Inferior parietal cortex (tissue), 1 donor: ENCODE results near the gene NDUFS1.
"Not testable (repeated sequence)": the region's sequence is repeated elsewhere in the genome, so short reads cannot be mapped to it uniquely, and the experiment has no call there.

Experiments
- DNase-seq: peaks from one replicate; pipeline ENCODE4 v3.0.0-alpha.2; 2016; ENCODE audit errors: extremely low spot score

NDUFS1 gene

DNA sequence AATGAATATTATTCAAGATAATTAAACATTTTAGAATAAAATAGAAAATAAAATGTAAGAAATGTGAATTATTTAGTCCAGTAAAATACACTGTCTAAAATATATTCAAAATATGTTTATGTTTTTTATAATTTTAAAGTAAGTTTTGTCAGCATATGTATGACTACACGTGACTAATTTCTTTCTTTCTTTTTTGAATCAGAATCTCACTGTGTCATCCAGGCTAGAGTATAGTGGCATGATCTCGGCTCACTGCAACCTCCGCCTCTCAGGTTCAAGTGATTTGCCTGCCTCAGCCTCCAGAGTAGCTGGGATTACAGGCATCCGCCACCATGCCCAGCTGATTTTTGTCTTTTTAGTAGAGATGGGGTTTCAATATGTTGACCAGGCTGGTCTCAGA is 54.2 kb downstream of the NDUFS1 start:
- DNase-seq = no peak

DNA sequence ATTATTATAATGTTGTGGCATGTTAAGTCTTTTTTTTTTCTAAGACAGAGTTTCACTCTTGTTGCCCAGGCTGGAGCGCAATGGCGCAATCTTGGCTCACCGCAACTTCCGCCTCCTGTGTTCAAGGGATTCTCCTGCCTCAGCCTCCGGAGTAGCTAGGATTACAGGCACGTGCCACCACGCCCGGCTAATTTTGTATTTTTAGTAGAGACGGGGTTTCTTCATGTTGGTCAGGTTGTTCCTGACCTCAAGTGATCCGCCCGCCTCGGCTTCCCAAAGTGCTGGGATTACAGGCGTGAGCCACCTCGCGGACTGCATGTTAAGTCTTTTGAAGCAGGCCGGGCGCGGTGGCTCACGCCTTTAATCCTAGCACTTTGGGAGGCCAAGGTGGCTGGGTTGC is 60.4 kb downstream of the NDUFS1 start:
- not testable (repeated sequence) for DNase-seq

DNA sequence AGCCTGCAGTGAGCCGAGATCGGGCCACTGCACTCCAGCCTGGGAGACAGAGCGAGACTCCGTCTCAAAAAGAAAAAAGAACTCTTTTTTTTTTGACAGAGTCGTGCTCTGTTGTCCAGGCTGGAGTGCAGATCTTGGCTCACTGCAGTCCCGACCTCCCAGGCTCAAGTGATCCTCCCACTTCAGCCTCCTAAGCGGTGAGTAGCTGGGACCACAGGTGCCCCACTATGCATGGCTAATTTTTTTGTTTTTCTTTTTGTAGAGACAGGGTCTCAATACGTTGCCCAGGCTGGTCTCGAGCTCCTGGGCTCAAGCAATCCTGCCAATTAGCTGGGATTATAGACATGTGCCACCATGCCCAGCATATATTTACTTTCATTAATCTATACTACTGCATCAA is 60.8 kb downstream of the NDUFS1 start:
- DNase-seq = no peak

DNA sequence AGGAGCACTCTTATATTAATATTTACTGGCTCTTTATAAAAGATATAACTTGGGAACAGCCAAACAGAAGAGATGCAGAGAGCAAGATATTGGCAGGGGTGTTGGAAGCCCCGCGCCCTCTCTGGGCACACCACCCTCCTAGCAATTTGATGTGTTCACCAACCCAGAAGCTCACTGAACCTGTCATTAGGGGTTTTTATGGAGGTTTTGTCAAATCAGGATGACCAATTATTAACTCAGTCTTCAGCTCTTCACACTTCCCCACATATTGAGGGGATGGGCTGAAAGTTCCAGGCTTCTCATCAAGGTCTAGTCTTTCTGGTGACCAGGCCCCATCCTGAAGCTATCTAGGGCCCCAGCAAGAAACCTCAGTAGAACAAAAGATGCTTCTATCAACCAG is 62.4 kb downstream of the NDUFS1 start:
- no peak for DNase-seq

DNA sequence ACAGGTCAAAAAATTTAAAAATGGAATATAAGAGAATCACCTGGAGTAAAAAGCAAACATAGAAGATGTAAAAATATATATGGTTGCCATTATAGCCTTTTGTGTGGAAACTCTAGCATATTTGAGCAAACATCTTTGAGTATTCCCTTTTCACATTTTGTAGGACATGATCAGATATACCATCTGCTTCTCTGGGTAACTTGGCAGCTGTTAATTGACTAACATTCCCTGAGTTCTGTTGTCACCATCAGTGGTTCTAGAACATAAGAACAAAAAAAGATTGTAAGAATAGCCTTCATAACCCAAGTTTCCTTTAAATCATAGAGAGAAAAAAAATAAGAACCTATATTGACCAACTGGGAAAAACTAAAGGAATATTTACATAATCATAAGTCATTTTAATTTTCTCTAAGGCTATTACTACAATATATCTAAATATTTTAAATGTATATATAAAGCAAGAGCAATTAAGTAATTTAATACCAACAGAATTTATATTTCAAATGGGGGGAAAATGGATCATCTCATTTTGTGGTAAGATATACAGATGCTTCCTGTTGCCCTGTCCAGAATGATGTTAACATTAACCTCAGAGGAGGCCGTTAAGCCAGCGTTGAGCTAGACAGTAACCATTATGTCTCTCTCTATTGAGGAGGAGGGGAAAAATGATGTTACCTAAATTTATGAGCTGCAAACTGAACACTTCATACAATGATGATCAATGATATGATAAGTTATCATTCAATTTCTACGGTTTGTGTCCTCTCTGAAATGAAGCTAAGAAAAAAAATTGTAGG is 63.5 kb downstream of the NDUFS1 start:
- peak; percentile 27 for DNase-seq

DNA sequence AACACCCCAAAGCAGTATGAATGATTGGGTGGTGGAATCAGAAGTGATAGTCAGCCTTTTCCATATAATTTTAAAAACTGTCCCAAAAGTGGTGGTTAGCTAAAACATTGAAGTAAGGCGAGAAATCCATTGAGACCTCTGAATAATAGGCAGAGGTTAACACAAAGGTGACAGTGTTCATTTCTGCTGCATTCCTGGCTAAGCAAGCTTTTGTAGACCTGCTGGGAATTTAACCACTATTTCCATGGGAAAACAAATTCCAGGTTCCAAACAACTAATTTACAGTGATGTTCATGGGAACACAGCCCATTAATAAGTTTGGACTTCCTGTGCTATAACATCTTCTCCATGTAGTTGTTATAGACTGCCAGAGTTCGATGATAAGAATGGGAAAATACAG is 66.9 kb downstream of the NDUFS1 start:
- DNase-seq = no peak

DNA sequence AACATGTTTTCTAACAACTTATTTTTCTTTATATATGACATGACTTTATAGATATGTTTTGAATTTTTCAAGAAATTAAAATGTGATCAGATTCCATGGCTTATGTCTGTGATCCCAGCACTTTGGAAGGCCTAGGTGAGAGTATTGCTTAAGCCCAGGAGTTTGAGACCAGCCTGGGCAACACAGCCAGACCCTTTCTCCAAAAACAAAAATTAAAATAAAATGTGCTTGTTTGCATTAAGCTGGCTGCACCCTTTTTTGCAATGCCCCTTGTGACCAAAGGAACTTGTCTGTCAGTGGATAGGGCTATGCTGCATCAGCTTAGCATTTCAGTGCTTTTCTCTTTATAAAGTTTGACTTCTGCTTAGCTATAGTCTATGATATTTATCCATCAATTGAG is 71.0 kb downstream of the NDUFS1 start:
- DNase-seq = no peak

DNA sequence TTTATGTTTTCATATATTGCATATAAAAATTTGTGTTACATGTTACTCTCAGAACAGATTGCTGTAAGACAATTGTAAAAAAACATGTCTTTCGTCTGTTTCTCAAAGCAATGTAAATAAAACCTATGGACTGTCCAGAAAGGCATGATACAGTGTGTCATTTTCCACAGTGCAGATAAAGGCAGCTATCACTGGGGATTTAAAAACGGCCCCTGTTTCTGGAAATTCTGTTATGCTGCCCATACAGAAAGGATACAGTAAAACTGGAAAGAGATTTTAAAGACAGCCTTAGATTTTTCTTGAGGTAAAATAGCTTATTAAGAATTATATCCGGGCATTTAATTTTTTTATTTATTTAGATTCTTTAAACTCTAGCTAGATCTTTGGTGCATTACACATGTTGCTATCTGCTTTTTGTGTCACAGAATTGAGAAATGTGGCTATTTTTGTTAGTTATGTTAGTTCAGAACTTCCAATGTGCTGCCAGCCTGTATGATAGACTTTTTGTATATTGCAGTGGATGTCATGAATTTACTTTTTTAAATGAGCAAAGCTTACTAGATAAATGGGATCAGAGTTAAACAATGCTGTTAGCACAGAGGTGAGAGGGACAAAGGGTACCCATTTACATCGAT is 72.4 kb downstream of the NDUFS1 start:
- peak; percentile 35 for DNase-seq

DNA sequence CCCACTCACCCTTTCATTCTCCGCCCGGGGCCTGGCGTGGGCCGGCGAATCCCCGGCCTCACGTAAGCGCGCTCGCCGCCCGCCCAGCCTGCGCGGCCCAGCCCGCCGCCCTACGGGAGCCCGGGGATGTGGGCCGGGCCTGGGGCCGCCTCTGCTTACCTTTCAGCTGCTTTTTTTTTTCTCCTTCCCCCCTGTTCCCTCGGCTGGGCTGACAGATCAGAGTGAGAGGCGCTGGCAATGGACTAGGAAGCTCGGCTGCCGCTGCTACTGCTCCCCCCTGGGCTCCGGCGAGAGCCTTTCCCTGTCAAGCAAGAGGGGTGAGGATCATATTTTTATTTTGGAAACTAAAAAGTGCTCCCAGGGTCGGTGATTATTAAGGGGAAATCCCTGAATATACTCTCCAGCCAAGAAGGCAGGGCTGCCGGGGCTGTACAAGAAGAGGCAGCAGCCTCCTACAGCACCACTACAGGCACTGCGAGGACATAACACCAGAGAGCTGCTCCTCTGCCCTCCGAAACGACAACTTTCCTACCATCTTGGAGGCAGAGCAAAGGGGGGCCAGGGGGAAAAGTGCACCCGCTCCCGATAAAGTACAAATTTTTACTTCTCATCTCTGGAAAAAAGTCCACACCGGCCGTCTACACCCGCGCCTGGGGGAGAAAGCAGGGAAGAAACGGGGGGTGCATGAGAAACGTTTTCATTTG is 73.3 kb downstream of the NDUFS1 start, which contains the start of gene INO80D:
INO80D (minus strand) TSS at position 433 of the 704 bp plus-strand sequence. CDS start 23,158 bp downstream, outside the sequence.
- peak; percentile 76 for DNase-seq

DNA sequence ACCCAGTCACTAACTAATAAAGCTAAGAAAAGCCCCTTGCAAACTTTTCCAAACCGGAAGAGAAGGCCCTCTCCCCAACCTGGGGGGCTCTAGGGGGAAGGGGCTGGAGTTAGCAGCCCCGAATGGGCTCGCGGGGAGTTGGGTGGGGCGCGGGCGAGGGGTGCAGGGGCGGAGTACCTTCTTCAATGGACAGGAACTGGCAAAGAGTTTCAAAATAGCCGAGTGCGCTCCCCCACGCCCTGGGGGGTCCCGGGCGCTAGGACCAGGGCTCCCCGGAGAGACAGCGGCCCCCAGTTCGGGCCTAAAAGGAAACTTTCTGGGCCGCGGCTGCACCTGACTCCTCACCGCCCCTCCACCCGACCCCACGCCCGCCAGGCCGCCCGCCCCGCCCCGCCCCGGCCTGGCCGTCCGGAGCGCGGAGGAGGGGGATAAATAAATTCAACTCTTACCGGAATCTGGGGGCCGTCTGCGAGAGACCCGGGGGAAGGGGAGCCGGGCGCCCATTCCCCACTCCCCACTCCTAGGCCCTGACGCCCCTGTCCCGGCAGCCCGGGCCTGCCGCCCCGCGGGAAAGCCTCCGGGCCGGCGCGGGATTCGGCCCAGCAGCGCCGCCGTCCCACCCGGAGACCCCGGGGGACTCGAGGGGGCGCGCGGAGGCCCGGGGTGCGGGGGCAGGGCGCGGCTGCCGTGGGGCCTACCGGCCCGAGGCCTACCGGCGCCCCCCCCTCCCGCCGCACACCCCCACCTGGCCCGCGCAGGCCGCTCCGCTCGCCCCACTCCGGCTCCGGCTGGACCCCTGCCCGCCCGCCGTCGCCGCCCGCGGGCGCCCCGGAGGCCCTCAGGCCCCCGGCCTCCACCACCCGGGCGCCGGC is 74.1 kb downstream of the NDUFS1 start:
- DNase-seq = no peak

DNA sequence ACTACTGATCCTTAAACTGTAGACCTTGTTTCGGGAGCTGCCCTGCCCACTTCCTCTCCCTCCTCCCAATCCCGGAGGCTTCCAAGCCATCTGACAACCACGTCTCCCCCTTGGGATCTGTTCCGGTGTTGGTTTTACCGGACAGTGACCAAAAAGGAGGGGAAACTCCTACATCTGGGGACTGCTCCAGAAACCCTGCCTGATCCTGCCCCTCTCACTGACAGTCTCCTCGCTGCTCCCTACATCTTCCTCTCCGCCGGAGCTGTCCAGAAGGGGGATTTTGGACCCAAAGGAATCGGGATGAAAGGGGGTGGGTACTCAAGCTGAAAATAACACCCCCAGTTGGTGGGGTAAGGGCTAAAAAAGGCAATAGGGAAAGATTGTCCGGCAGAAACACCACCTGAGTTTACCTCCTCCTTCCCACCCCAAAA is 74.8 kb downstream of the NDUFS1 start:
- peak; percentile 68 for DNase-seq

DNA sequence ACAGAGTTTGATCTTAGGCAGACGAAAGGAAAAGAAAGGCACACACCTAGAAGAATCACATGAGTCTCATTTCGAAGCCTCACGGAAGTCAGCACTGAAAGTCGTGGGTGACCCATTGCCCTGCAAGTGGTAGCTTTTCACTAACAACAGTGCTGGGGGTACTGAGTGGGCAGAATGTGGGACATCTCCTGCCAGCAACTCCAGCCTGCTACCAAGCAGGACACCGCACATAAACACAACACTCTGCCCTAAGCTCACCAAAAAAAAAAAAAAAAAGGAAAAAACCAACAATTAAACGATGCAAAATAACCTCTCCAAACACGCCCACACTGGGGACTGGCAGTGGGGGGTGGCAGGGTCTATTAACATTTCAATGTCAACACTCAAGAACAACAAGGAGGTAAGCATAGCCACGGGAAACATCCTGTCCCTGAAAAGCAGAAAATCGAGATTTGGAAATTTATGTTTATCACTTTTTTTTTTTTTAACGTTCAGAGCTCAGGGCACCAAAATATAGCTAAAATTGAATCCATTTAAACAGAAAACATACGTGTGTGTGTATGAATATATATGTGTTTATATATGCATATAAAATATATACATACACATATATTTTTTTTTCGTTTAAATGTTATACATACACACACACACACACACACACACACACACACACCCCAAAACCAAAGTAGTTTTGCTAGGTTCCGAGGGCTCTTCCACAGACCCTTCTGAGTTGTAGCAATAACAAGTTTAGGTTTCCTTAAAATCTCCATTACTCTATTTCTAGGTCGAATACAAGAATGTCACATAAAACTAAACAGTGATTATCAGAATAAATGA is 75.4 kb downstream of the NDUFS1 start:
- DNase-seq = peak; percentile 17

DNA sequence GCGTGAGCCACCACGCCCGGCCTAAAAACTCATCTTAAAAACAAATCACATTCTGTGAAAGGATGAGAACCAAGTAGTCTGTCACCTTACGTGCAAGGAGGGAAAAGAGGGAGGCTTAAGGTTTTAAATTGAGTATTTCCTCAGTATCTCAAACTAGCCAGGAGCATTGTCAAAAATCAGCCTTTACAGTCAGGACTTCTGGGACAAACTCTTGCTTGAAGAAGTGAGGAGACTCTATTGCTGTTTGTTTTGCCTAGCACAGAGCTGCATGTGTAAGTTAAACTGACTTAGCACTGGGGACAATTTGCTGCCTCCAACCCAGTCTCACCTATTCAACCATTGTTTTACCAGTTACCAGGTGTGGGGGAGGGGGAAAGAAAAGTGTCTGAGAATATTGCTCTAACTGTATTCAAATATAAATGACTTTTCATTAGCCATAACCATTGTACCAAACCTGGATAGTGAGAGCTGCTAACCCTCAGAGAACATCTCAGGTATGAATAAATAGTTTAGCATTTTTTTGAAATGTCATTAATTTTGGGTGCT is 76.9 kb downstream of the NDUFS1 start:
- no peak for DNase-seq

DNA sequence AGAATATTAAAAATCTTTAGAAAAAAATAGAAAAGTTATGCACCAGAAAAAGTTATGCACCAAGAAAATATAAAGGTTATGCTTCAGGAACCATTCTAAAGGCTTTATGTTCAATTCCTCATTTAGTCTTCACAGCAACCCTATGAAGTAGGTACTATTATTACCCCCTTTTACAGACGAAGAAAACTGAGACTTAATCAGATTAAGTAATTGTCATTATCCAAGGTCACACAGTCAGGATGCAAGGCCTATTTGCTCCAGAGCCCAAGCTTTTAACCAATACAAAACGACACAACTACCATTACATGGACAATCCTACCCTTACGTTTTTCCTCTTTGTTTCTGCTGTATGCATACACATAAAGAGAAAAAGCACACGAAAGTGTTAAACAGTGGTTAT is 78.3 kb downstream of the NDUFS1 start:
- no peak for DNase-seq

DNA sequence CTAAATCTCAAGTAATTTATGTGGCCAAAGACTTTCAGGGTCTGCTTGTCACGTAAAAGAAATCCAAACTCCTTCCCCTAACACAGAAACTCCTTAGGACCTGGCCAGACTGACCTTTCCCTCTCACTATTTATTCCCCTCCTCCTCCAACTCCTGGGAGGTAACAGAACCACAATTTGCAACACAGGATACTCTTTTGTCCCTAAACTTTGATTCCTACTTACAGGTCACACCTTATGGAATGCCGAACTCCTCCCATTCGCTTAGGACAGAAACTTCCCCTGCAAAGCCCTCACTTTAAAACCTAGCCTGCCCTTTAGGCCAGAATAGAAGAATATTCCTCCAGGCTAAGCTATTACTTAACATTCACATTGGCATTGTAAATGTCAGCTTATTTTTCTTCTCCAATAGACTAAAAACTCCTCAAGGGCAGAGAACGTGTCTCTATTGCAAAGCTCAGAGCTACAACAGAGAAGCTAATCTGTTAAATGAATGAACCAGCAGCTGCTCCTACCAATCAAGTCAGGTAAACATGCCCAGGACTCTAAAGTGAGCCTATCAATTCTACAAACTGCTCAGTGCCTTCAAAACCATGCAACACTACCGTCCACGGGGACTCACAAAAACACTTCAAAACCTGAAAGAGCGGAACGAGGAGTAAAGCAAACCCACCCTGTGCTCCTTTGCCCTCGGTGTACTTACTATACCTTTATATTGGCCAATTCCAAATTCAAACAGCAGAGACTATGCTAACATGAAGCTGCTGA is 79.4 kb downstream of the NDUFS1 start:
- no peak for DNase-seq

DNA sequence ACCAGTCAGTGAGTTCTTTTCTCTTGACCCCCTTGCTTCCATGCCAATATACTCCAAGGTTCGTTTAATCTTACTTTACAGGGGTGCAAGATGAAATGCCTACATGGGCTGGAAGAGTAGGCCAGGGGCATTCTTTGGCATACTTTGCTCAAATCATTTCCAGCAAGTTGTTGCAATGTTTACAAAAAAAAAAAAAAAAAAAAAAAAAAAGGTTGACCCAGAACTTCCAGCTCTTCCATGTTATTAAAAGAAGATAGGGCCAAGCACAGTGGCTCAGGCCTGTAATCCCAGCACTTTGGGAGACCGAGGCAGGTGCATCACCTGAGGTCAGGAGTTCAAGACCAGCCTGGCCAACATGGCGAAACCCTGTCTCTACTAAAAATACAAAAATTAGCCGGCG is 81.4 kb downstream of the NDUFS1 start:
- not testable (repeated sequence) for DNase-seq

DNA sequence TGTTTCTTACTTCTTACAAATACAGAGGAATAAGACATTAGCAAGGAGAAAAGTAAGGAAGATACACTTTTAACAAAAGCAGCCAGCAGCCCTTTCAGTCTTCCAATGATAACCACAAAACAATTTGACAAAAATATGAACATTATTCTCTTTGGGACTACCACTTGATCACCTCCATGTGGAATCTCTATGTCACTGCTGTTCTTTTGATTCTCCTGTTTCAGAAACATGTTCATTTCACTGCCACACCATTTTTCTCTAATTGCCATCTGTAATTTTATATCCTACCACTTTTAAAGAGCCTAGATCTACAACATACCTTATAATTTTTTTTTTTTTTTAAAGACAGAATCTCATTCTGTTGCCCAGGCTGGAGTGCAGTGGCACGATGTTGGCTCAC is 84.1 kb downstream of the NDUFS1 start:
- DNase-seq = no peak

DNA sequence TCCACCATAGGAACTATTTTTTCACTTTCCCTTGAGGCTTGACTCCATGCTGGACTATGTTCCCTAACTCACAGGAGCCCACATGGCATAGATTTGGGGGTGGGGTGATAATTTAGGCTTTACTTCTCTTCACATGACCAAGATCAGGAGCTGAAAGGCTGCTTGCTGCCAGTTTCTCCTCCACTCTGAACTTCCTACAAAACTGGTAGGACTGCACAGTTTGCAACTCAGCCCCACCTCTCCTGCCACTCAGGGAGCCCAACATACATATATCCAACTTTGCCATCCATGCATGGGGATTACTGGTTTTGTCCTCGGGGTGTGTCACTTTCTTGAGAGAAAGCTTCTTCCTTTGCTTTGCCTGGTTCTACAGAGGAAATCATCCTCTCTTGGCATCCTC is 87.4 kb downstream of the NDUFS1 start:
- DNase-seq = no peak

DNA sequence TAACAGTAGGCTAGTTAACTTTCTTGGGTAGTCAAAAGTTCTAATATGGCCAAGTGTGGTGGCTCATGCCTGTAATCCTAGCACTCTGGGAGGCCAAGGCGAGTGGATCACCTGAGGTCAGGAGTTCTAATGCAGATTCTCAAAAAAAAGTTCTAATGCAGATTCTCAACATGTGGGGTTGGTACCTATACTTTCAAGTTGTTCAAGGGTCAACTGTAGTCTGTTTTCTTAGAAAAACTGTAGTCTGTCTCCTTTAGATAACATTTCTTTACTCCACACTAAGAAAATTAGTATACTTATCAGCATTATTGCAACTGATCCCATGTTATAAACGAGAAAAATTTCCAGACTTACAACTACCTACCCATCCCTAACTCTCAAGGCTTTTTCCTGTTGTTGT is 89.8 kb downstream of the NDUFS1 start:
- no peak for DNase-seq

DNA sequence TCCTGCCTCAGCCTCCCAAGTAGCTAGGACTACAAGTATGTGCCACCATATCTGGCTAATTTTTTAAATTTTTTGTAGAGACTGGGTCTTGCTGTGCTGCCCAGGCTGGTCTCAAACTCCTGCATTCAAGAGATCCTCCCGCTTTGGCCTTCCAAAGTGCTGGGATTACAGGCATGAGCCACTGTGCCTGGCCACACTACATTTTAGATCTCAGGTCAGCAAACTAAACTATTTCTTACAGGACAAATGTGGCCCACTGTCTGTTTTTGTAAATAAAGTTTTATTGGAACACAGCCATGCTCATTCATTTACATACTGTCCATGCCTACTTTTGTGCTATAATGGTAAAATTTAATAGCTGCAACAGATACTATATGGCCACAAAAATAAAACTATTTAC is 91.0 kb downstream of the NDUFS1 start:
- DNase-seq = no peak
